SKM-1 treated with dmso at 0.1 percent for 144 hours (cell line): ENCODE results near the gene RCOR1.
"Not testable (repeated sequence)": the region's sequence is repeated elsewhere in the genome, so short reads cannot be mapped to it uniquely, and the experiment has no call there.

Experiments used
- DNase-seq: peaks from one replicate; lab custom pipeline; 2025; ENCODE audit not compliant: unreplicated experiment; lab: John Stamatoyannopoulos, UW

Gene RCOR1

DNA sequence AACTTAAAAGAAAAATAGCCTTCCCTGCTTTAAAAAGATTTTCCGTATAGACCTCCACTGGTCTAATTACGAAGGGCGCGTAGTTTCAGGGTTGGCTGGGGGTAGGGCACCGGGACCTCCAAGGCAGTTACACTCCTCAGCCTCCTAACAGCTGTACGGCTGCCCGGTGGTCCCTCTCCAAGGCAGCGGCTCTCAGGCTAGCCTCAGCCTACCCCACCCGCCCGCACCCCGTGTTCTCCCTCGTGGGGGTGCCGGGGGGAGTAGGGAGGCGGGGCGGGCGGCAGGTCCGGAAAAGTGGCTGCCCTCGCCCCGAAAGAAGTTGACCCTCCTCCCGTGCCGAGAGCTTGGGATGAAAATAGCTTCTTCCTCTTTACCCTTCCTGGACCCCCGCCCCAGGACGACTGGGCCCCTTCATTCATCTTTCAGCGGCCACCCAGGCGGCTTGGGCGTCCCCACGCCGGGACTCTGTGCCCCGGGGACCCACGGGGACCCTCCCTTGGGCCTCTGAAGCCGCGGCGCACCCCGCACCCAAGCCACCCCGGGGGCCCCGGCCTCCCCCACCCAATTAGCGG is 991 bp upstream of the RCOR1 start:
- peak; percentile 18 for DNase-seq

DNA sequence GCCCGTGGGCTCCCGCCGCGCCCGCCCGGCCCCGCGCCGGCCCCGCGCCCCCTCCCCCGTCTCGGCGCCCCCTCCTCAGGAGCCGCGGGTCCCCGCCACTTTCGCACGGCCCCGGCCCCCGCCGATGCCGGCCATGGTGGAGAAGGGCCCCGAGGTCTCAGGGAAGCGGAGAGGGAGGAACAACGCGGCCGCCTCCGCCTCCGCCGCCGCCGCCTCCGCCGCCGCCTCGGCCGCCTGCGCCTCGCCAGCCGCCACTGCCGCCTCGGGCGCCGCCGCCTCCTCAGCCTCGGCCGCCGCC is 263 bp downstream of the RCOR1 start:
- no peak for DNase-seq

GRCh38 chr14:102593061-102593824 is 794 bp downstream of the RCOR1 start:
- no peak for DNase-seq

- peak; percentile 37 for DNase-seq
Observed at GRCh38 chr14:102593825-102594137, 1.3 kb downstream of the RCOR1 start.

GRCh38 chr14:102594514-102595175 is 2.2 kb downstream of the RCOR1 start:
- peak; percentile 45 for DNase-seq

GRCh38 chr14:102601378-102601925 is 9.0 kb downstream of the RCOR1 start:
- no peak for DNase-seq

- DNase-seq, result no peak
Observed at GRCh38 chr14:102602421-102603292, 10.2 kb downstream of the RCOR1 start.

GRCh38 chr14:102603293-102603907 is 11.0 kb downstream of the RCOR1 start:
- DNase-seq, result no peak

DNA sequence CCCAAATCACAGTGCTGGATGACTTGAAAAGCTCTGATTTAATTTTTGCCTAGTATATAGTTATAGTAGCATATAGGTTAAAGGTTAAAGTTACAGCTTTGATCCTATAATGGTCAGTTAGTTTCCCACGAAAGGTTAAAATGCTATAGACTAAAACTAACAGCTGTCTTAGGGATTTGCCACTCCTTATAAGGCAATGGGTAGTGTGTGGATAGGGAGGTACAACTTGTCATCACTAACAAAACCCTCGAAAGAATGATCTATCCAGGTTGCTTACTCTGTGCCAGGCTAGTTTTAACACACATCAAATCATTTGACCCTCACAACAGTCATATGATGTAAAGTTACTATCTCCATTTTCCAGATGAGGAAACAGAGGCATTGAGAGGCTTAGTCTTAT is 11.7 kb downstream of the RCOR1 start:
- DNase-seq, result no peak

DNA sequence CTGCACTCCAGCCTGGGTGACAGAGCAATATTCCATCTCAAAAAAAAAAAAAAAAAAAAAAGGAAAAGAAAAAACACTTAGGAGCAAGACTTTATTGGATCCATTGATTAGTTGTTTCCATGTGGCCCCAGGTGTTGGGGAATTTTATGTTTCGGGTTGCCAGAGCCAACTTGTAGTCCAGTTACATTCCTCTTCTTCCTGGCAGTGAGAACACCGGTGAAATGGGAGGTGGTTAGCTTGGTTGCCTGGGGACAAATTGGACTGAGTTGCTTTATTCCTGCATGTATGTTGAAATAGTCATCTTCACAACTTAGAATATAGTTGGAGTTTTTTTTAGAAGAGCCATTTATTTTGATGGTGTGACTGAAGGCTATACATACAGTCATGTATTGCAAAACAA is 12.6 kb downstream of the RCOR1 start:
- no peak for DNase-seq

GRCh38 chr14:102606296-102606695 is 13.8 kb downstream of the RCOR1 start:
- DNase-seq, result no peak

- DNase-seq, result no peak
Observed at GRCh38 chr14:102608064-102608446, 15.6 kb downstream of the RCOR1 start.

DNA sequence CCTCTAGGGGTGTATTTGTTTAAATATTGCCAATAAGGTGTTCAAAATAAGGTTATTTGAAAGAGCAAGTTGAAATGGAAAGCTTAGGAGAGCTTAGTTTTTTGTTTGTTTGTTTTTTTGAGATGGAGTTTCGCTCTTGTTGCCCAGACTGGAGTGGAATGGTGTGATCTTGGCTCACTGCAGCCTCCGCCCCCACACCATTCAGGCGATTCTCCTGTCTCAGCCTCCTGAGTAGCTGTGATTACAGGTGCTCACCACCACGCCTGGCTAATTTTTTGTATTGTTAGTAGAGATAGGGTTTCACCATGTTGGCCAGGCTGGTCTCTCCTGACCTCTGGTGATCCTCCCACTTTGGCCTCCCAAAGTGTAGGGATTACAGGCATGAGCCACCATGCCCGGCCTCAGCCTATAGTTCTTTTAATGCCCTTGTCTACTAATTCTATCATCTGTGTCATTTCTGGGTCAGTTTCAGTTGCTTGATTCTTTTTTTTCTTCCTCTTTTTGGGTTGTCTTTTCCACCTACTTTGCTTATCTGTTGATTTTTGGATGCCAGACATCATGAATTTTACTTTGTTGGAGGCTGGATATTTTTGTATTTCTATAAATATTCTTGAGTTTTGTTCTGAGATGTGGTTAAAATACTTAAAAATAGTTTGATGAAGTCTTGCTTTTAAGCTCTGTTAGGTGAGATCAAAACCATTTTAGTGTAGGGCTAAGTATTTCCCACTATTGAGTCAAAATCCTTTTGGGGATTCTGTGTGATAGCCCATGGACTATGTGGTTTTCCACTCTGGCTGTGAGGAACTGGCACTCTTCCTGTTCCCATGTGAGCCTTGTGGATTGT is 18.7 kb downstream of the RCOR1 start:
- DNase-seq, result no peak

GRCh38 chr14:102616318-102616717 is 23.9 kb downstream of the RCOR1 start:
- no peak for DNase-seq

DNA sequence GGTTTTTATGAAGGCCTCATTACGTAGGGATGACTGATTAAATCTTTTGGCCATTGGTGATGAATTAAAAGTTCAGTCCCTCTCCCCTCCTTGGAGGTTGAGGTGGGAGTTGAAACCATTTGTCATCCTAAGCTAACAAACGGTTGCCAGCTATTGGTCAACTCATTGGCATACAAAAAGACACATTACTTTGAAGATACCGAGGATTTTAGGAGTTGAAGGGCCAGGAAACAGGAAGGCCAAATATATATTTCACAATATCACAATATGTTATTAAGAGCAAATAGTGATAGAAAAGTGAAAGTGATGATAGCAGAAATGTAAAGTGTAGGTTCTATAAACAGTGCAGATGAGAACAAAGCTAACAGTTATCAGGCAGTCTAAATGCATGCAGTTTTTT is 24.4 kb downstream of the RCOR1 start:
- no peak for DNase-seq

GRCh38 chr14:102619012-102619411 is 26.6 kb downstream of the RCOR1 start:
- not testable (repeated sequence) for DNase-seq

- DNase-seq, result no peak
Observed at GRCh38 chr14:102620413-102620812, 28.0 kb downstream of the RCOR1 start.

DNA sequence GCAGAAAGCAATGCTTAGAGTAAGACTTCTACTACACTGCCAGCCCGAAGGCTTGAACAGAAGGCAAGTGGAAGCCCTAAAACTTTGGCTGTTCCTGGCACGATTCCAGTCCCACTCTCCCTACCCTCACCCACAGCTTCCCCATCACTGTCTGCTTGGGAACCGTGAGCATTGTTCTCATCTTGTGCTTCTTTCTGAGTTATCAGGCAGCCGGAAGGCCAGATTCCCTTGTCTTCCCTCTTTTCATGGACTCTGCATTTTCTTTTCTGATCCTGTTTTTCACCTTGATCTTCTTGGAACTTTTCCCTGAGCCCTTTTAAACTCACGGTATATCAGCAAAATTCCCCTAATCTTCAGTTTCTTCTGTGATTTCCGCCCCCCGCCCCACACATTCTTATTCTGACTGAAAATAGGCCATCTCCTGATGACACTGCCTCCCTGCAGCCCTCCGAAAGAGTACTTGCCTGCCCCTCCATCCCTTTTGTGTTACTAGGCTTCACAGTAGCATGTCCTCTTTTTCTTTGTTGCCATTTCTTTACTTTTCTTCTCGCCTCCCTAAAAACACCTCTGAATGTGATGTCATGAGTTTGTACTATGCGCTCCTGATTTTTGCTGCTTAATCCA is 29.9 kb downstream of the RCOR1 start:
- DNase-seq, result no peak

DNA sequence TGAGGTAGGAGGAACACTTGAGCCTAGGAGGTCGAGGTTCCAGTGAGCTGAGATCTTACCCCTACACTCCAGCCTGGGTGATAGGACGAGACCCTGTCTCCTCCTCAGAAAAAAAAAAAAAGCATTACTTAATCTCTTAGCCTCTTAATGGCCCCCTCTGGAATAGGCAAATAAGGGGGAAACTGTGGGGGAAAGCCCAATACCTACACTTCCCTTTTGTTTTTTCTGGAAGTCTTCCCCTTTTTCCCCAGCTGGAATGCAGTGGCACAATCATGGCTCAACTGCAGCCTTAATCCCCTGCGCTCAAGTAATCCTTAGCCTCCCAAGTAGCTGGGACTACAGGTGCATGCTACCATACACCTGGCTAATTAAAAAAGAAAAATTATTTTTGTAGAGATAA is 32.2 kb downstream of the RCOR1 start:
- DNase-seq, result no peak
